Erythroblast (primary cell): ENCODE data around the gene DLG2.
"Not testable (repeated sequence)": the region's sequence is repeated elsewhere in the genome, so short reads cannot be mapped to it uniquely, and the experiment has no call there.

Experiments used
- DNase-seq, 2 experiments: peaks; one replicate each; lab custom pipeline; 2025; lab: John Stamatoyannopoulos, UW
- GATA1 ChIP-seq: IDR thresholded peaks from 2 replicates; pipeline ENCODE4 v1.6.1; 2011; ENCODE audit warnings: low read depth, mild to moderate bottlenecking, control low read depth, low read length, moderate library complexity
- POLR2A ChIP-seq: IDR thresholded peaks from 2 replicates; pipeline ENCODE4 v1.6.1; 2011; ENCODE audit warnings: mild to moderate bottlenecking, low read length

Gene DLG2

DNA sequence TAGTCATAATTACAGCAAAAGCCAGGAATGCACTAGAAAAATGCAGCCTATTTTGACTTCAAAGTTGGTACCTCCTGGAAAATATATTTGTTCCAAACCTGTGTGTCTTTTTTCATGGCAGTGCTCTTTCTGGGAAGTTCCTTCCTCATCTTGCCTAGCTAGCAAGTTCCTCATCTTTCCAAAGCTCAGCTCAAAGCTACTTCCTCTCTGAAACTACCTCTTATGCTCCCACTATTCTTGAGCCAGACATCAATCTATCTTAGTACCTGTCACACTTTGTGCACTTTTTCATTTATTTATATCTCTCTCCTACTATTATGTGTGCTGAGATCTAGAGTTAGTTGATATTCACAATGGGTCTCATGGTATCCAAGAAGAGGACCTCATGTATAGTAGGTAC is 2149.4 kb downstream of the DLG2 start:
- no peak for DNase-seq
- TF ChIP-seq POLR2A (no peak), GATA1 (no peak)

- TF ChIP-seq GATA1, result no peak
- TF ChIP-seq POLR2A, result no peak
- DNase-seq, result no peak
Observed at GRCh38 chr11:83475760-83476159, 2151.4 kb downstream of the DLG2 start.

- TF ChIP-seq POLR2A, result no peak
- TF ChIP-seq GATA1, result no peak
- no peak for DNase-seq
Observed at GRCh38 chr11:83473743-83474142, 2153.4 kb downstream of the DLG2 start.

- no peak for TF ChIP-seq GATA1
- TF ChIP-seq POLR2A, result no peak
Observed at GRCh38 chr11:83472806-83473205, 2154.3 kb downstream of the DLG2 start.

GRCh38 chr11:83471831-83472727 is 2155.1 kb downstream of the DLG2 start:
- TF ChIP-seq POLR2A (no peak), GATA1 (no peak)
- DNase-seq, result no peak

More at GRCh38 chr11:83472806-83473205, 2154.3 kb downstream of the DLG2 start:
- DNase-seq, result no peak

- TF ChIP-seq GATA1, result no peak
- no peak for DNase-seq
Observed at GRCh38 chr11:83467837-83468236, 2159.3 kb downstream of the DLG2 start.

GRCh38 chr11:83464160-83464944 is 2162.8 kb downstream of the DLG2 start:
- no peak for DNase-seq
- no peak for TF ChIP-seq GATA1
- TF ChIP-seq POLR2A, result no peak

DNA sequence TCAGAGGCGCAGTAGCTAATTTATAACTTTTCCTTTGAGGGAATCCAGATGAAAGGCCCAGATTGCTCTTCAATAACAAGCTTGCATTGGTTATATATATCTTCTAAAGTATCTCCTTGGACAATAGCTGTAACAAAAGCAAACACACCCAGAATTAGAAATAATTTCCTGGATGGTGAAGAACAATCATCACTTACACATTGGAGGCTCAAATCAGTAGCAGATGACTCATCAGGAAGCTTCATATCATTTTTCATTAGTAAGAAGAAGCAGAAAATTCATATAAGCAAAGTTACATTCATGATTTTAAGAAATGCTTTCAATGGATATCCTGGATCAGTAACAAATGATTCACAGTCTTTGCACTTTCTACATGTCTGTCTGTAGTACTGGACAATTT is 2167.3 kb downstream of the DLG2 start:
- no peak for DNase-seq
- TF ChIP-seq GATA1 (no peak), POLR2A (no peak)

GRCh38 chr11:83456566-83456965 is 2170.6 kb downstream of the DLG2 start:
- no peak for TF ChIP-seq GATA1
- TF ChIP-seq POLR2A, result no peak
- no peak for DNase-seq

GRCh38 chr11:83456075-83456474 is 2171.1 kb downstream of the DLG2 start:
- TF ChIP-seq GATA1 (no peak), POLR2A (no peak)
- DNase-seq, result no peak

GRCh38 chr11:83455356-83455755 is 2171.8 kb downstream of the DLG2 start:
- TF ChIP-seq GATA1 (no peak), POLR2A (no peak)
- no peak for DNase-seq

GRCh38 chr11:83454674-83455073 is 2172.5 kb downstream of the DLG2 start:
- DNase-seq, result no peak
- TF ChIP-seq POLR2A (no peak), GATA1 (no peak)

GRCh38 chr11:83449338-83449913 is 2177.7 kb downstream of the DLG2 start:
- TF ChIP-seq POLR2A (no peak), GATA1 (no peak)
- no peak for DNase-seq

- DNase-seq, result no peak
- TF ChIP-seq GATA1, result no peak
- no peak for TF ChIP-seq POLR2A
Observed at GRCh38 chr11:83448686-83449085, 2178.5 kb downstream of the DLG2 start.

GRCh38 chr11:83443880-83444279 is 2183.3 kb downstream of the DLG2 start:
- not testable (repeated sequence) for DNase-seq
